GM23338 (cell line): ENCODE data around the gene TCF7L2.

ENCODE experiments used
- EZH2 ChIP-seq: fragments of 200-600 bp; sonication (generic); IDR thresholded peaks from one replicate; pipeline ENCODE4 v1.8.0; 2017; ENCODE audit warnings: antibody characterized with exemption, mild to moderate bottlenecking, low read depth; ENCODE audit not compliant: unreplicated experiment
- POLR2AphosphoS5 ChIP-seq: IDR thresholded peaks from 2 replicates; pipeline ENCODE4 v1.6.1; 2016; ENCODE audit warnings: antibody characterized with exemption, low read depth
- TF ChIP-seq, protein P1 (sequence below): IDR thresholded peaks from one replicate; pipeline ENCODE4 v1.6.1; 2018; ENCODE audit warnings: antibody characterized with exemption; ENCODE audit not compliant: unreplicated experiment

DNA sequence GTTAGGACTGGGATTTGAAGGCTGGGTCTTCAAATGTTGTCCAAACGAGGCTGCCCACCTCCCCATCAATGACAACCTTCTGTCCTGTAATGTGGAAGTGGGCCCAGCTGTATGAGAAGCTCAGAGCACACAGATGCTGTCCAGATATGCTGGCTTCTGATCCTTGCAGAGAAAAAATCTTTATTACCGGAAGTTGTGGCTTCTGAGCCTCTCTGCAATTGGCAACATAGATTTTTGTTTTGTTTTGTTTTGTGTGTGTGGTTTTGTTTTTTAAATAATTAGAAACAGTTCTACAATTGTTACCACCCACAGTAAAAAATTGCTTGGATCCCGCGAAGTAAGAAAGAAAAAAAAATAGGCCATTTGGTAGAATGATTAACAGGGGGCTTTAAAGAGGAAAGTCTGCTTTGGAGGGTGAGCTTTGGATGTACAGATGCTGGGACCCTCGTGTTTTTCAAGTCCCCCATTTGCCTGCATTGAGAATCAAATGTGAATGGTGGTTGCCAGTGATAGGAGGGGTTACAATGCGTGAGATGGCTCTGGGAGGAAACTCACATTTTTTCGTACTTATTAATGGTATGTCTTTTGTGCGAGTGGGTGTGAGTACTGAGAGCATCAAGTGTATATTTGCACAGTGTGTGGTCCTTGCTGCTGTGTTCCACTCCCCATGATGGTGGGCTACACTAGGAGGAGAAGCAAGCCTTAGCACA is 153.2 kb downstream of the TCF7L2 start:
- TF ChIP-seq EZH2 (no peak), POLR2AphosphoS5 (no peak)
- TF ChIP-seq, protein P1, sequence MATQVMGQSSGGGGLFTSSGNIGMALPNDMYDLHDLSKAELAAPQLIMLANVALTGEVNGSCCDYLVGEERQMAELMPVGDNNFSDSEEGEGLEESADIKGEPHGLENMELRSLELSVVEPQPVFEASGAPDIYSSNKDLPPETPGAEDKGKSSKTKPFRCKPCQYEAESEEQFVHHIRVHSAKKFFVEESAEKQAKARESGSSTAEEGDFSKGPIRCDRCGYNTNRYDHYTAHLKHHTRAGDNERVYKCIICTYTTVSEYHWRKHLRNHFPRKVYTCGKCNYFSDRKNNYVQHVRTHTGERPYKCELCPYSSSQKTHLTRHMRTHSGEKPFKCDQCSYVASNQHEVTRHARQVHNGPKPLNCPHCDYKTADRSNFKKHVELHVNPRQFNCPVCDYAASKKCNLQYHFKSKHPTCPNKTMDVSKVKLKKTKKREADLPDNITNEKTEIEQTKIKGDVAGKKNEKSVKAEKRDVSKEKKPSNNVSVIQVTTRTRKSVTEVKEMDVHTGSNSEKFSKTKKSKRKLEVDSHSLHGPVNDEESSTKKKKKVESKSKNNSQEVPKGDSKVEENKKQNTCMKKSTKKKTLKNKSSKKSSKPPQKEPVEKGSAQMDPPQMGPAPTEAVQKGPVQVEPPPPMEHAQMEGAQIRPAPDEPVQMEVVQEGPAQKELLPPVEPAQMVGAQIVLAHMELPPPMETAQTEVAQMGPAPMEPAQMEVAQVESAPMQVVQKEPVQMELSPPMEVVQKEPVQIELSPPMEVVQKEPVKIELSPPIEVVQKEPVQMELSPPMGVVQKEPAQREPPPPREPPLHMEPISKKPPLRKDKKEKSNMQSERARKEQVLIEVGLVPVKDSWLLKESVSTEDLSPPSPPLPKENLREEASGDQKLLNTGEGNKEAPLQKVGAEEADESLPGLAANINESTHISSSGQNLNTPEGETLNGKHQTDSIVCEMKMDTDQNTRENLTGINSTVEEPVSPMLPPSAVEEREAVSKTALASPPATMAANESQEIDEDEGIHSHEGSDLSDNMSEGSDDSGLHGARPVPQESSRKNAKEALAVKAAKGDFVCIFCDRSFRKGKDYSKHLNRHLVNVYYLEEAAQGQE = no peak
